Testis (tissue), 3 donors: ENCODE results near the gene CCNL1. TPM values are rescaled to one million over a fixed set of nuclear protein-coding genes. Genes with fewer than 3 reads are reported as not detected.
"Not testable (repeated sequence)": the region's sequence is repeated elsewhere in the genome, so short reads cannot be mapped to it uniquely, and the experiment has no call there.

Experiments used
- DNase-seq: peaks from one replicate; pipeline ENCODE4 v3.0.0-alpha.2; 2019
- H3K27ac ChIP-seq, 2 donors: fragments of 200-600 bp; sonication (generic); one replicate each; pipeline ENCODE4 v1.5.1; 2019
- H3K27me3 ChIP-seq: fragments of 200-600 bp; sonication (generic); one replicate; pipeline ENCODE4 v1.5.1; 2019
- H3K36me3 ChIP-seq: fragments of 200-600 bp; sonication (generic); one replicate; pipeline ENCODE4 v1.5.1; 2017; ENCODE audit warnings: low read depth; ENCODE audit errors: missing control alignments
- H3K4me1 ChIP-seq: fragments of 200-600 bp; sonication (generic); one replicate; pipeline ENCODE4 v1.5.1; 2019
- H3K4me3 ChIP-seq, 2 donors: fragments of 200-600 bp; sonication (generic); one replicate each; pipeline ENCODE4 v1.5.1; 2017 to 2019
- H3K9me3 ChIP-seq: fragments of 200-600 bp; sonication (generic); one replicate; pipeline ENCODE4 v1.5.1; 2017
- POLR2A ChIP-seq: fragments of 450-650 bp; IDR thresholded peaks from one replicate; pipeline ENCODE4 v1.6.1; 2017; ENCODE audit warnings: antibody characterized with exemption, mild to moderate bottlenecking, moderate library complexity
- WGBS, 2 donors: methylation state at CpG; one replicate each; pipeline ENCODE4 v1.1.5; 2018; 5-methylcytosine and 5-hydroxymethylcytosine counted together
- intact Hi-C: fragments of 100-400 bp; cut with DNase I; formaldehyde crosslinking; loops from one replicate; pipeline ENCODE4 v1.15.1; 2023; ENCODE audit warnings: low total_unique reads
- polyA plus RNA-seq: library from polyadenylated mRNA; stranded (reverse); fragments of 350-450 nt; fragmentation: Illumina TruSeq; extraction: RNeasy Lipid Tissue Mini Kit (QIAGEN cat#74804); gene quantifications from one replicate; pipeline ENCODE4 v1.2.3, GENCODE V29; 2014; ENCODE audit warnings: low read depth, low replicate concordance; ENCODE audit not compliant: insufficient read depth
- total RNA-seq, 2 donors: library from RNA; depleted of rRNA; stranded (reverse); fragments of >200 nt; gene quantifications; one replicate each; pipeline ENCODE4 v1.2.3, GENCODE V29; 2016
- TF ChIP-seq, protein P1 (sequence below), 3 experiments: fragments of 450-650 bp in 2 of 3; fragments of 200-600 bp in 1 of 3; sonication (generic) in 1 of 3; IDR thresholded peaks; one replicate each; pipeline ENCODE4 v1.5.1; 2016 to 2019; ENCODE audit warnings: antibody characterized with exemption in 3 of 3, mild to moderate bottlenecking in 2 of 3, moderate library complexity in 1 of 3

Gene CCNL1
- total and polyA plus RNA-seq, 3 donors from 2014 or later = 46.1 to 200 (median 168) TPM

DNA sequence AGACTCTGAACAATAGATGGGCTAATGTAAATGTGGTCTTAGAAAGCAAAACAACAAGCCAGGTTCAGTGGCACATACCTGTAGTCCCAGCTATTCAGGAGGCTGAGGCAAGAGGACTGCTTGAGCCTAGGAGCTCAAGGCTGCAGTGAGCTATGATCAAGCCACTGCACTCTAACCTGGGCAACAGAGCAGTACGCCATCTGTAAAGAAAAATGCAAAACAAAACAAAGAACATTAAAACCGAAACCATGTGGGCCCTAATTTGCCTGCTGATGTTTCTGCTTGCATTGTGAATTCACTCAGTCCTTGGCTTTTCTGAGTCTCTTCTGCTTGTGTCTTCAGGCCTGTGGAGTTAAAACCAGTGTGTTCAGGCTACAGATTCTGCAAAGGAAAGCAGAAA lies 56.7 kb downstream of the CCNL1 start:
- intact Hi-C loops = no loop called here
- no peaks in the 10 kb centered on the region for H3K36me3 ChIP-seq
- no peaks in the 10 kb centered on the region for H3K27me3 ChIP-seq
- TF ChIP-seq POLR2A = no peak
- TF ChIP-seq, protein P1, sequence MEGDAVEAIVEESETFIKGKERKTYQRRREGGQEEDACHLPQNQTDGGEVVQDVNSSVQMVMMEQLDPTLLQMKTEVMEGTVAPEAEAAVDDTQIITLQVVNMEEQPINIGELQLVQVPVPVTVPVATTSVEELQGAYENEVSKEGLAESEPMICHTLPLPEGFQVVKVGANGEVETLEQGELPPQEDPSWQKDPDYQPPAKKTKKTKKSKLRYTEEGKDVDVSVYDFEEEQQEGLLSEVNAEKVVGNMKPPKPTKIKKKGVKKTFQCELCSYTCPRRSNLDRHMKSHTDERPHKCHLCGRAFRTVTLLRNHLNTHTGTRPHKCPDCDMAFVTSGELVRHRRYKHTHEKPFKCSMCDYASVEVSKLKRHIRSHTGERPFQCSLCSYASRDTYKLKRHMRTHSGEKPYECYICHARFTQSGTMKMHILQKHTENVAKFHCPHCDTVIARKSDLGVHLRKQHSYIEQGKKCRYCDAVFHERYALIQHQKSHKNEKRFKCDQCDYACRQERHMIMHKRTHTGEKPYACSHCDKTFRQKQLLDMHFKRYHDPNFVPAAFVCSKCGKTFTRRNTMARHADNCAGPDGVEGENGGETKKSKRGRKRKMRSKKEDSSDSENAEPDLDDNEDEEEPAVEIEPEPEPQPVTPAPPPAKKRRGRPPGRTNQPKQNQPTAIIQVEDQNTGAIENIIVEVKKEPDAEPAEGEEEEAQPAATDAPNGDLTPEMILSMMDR (IDR thresholded peaks at IDR 0.05) = no peak
- H3K27ac ChIP-seq = peak overlapping the region in 1 of 2 donors; percentile 29
- H3K4me3 ChIP-seq = no peak overlapping the region
- no peaks in the 10 kb centered on the region for H3K9me3 ChIP-seq
- peaks cover 5% of the 10 kb centered on the region for H3K4me1 ChIP-seq
- no peak for DNase-seq
- 43 to 69% methylated on average over 2 of the region's 2 CpGs for WGBS, 2 donors

DNA sequence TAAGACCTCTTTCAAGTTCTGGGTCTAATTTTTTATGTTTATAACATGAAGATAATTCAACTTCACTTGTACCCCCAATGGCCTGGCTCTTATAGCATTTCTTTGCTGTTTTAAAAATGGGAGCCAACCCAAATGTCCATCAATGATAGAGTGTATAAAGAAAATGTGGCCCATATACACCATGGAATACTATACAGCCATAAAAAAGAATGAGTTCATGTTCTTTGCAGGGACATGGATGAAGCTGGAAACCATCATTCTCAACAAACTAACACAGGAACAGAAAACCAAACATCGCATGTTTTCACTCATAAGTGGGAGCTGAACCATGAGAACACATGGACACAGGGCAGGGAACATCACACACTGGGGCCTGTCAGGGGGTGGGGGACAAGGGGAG lies 57.4 kb downstream of the CCNL1 start:
- intact Hi-C loops = not testable (repeated sequence)
- 89 to 97% methylated on average over 1 of the region's 1 CpG for WGBS, 2 donors

DNA sequence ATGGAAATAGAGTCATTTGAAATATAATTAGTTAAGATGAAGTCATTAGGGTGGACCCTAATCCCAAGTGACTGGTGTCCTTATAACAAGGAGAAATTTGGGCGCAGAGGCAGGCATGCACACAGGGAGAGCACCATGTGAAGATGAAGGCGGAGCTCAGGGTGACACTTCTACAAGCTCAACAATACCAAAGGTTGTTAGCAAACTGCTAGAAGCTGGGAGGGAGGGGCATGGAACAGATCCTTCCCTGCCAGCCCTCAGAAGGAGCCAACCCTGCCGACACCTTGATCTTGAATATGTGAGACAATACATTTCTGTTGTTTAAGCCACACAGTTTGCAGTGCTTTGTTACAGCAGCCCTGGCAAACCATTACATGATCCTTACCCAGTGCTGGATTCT lies 57.8 kb downstream of the CCNL1 start:
- H3K27ac ChIP-seq = no peak overlapping the region
- 88 to 94% methylated on average over 3 of the region's 3 CpGs for WGBS, 2 donors
- H3K4me3 ChIP-seq = no peak overlapping the region
- H3K4me1 ChIP-seq = peaks cover 5% of the 10 kb centered on the region
- H3K27me3 ChIP-seq = no peaks in the 10 kb centered on the region
- TF ChIP-seq, protein P1 (IDR thresholded peaks at IDR 0.05) = no peak
- TF ChIP-seq POLR2A = no peak
- no peaks in the 10 kb centered on the region for H3K36me3 ChIP-seq
- no peak for DNase-seq
- intact Hi-C loops = no loop called here
- no peaks in the 10 kb centered on the region for H3K9me3 ChIP-seq

More for the DNA sequence above, 57.4 kb downstream of the CCNL1 start:
- not testable (repeated sequence) for H3K4me3 ChIP-seq, H3K4me1 ChIP-seq, DNase-seq, H3K36me3 ChIP-seq, H3K9me3 ChIP-seq, H3K27me3 ChIP-seq, H3K27ac ChIP-seq

DNA sequence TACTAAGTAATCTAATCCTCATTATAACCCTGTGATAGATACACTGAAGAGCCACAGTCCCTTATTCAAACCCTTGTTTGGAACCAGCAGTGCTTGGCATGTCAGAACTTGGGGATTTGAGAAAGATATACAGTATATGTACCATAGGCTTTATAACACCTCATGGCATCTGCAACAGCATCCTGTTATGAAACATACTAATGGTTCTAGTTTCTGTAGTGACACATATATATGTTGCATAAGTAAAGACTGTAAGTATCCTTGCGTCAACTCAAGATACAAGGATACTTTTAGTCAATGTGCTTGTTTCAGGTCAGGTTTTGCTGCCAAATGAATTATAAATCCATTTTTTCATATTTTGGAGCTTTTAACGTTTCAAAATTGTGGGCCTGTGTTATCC lies 58.5 kb downstream of the CCNL1 start:
- Histone ChIP-seq H3K9me3 (no peaks in the 10 kb centered on the region), H3K27ac (no peak overlapping the region), H3K4me3 (no peak overlapping the region), H3K4me1 (peaks cover 5% of the 10 kb centered on the region), H3K27me3 (no peaks in the 10 kb centered on the region), H3K36me3 (no peaks in the 10 kb centered on the region)
- TF ChIP-seq POLR2A = no peak
- TF ChIP-seq, protein P1 (IDR thresholded peaks at IDR 0.05) = no peak
- no peak for DNase-seq
- intact Hi-C loops = no loop called here
- WGBS, 2 donors = 95% methylated on average over 2 of the region's 2 CpGs

DNA sequence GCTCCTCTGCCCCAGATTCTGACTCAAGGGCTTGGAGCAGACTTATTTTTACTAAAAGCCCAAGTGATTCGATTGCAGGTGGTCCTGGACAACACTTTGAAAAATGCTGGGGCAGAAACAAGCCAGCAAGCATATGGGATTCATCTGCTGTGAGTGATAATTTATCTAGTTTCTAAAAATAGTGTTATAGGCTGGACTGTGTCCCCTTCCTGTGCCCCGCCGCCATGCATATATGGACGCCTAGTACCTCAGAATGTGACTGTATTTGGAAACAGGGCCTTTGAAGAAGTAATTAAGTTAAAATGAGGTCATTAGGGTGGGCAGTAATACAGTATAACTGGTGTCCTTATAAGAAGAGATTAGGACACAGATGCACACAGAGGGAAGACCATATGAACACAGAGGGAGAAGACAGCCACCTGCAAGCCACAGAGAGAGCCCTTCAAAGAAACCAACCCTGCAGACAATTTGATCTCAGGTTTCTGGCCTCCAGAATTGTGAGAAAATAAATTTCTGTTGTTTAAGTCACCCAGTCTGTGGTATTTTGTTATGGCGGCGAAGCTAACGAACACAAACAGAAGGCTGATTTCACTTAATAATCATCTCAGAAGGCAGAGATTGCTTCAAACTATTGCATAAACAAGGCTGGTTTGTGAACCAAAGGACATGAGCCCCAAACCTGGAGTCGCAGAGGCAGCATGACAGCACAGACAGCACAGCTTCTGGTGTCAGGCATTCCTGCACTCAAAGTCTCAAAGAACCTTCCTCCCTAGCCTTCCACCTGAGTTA lies 59.1 kb downstream of the CCNL1 start:
- DNase-seq = no peak
- intact Hi-C loops = no loop called here
- Histone ChIP-seq H3K27me3 (no peaks in the 10 kb centered on the region), H3K9me3 (no peaks in the 10 kb centered on the region), H3K27ac (no peak overlapping the region), H3K4me3 (no peak overlapping the region), H3K4me1 (peaks cover 5% of the 10 kb centered on the region), H3K36me3 (no peaks in the 10 kb centered on the region)
- TF ChIP-seq, protein P1 (IDR thresholded peaks at IDR 0.05) = no peak
- no peak for TF ChIP-seq POLR2A
- 79 to 84% methylated on average over 8 of the region's 8 CpGs for WGBS, 2 donors
